Endothelial cell of umbilical vein (primary cell): ENCODE measurements around the gene PBX3. TPM values are rescaled to one million over a fixed set of nuclear protein-coding genes. Genes with fewer than 3 reads are reported as not detected.

Experiments used
- BruUV-seq: library from RNA; stranded (reverse); fragments of 400-500 nt; replicated peaks from 2 replicates; lab custom pipeline; 2021; lab: Mats Ljungman, UMichigan
- CTCF ChIA-PET: fragments of 300-600, 350-600 bp; sonication (Branson Sonifier 250); formaldehyde crosslinking; loops from one replicate; lab custom pipeline; 2021; ENCODE audit warnings: antibody characterized with exemption, inconsistent platforms; lab: Charles Lee
- POLR2A ChIA-PET: fragments of 300-600, 350-600 bp; sonication (Branson Sonifier 250); formaldehyde crosslinking; loops from one replicate; lab custom pipeline; 2021; ENCODE audit warnings: antibody characterized with exemption, inconsistent platforms; lab: Charles Lee
- DNase-seq: peaks from one replicate; pipeline ENCODE4 v3.0.0-alpha.2; 2011; ENCODE audit warnings: low read depth, low spot score
- FAIRE-seq: peaks from 2 replicates; lab custom pipeline; 2011; peaks lifted over from hg19 to GRCh38; lab: Jason Lieb, UNC
- H2AFZ ChIP-seq: 2 replicates; pipeline ENCODE4 v1.6.0; 2012; ENCODE audit warnings: low read depth, low read length, control low read depth, inconsistent platforms
- H3K27ac ChIP-seq: 2 replicates; pipeline ENCODE4 v1.5.1; 2011; ENCODE audit warnings: low read depth, mild to moderate bottlenecking, control low read depth, low read length, moderate library complexity; ENCODE audit not compliant: insufficient read depth
- H3K27me3 ChIP-seq, 2 experiments: 2 replicates each; pipeline versions ENCODE4 v1.6.0 to v1.6.1; 2011; ENCODE audit warnings: low read length in 2 of 2, mixed read lengths in 1 of 2; ENCODE audit not compliant: control insufficient read depth in 2 of 2, insufficient read depth in 2 of 2
- H3K36me3 ChIP-seq, 2 experiments: 2 replicates in 1 of 2; 3 replicates in 1 of 2; pipeline ENCODE4 v1.5.1; 2011; ENCODE audit warnings: low read length in 2 of 2, mild to moderate bottlenecking in 1 of 2, moderate library complexity in 1 of 2; ENCODE audit not compliant: control insufficient read depth in 2 of 2, insufficient read depth in 2 of 2; ENCODE audit errors: extremely low read depth in 1 of 2
- H3K4me1 ChIP-seq: 3 replicates; pipeline ENCODE4 v1.5.1; 2011; ENCODE audit warnings: mild to moderate bottlenecking, low read length; ENCODE audit not compliant: control insufficient read depth, insufficient read depth; ENCODE audit errors: extremely low read depth
- H3K4me2 ChIP-seq: 2 replicates; pipeline ENCODE4 v1.6.1; 2011; ENCODE audit warnings: low read length, control low read depth, mixed read lengths; ENCODE audit not compliant: insufficient read depth
- H3K4me3 ChIP-seq, 3 experiments: fragments of 200-600 bp in 1 of 3; sonication (generic), shearing (Covaris generic) in 1 of 3; replicated peaks in 1 of 3; 2 replicates each; pipeline ENCODE4 v1.5.1; 2011 to 2016; ENCODE audit warnings: control low read depth in 3 of 3, low read length in 3 of 3, mild to moderate bottlenecking in 2 of 3, inconsistent platforms in 1 of 3, low read depth in 1 of 3, moderate library complexity in 1 of 3; ENCODE audit not compliant: insufficient read depth in 1 of 3
- H3K79me2 ChIP-seq: 2 replicates; pipeline ENCODE4 v1.6.0; 2012; ENCODE audit warnings: low read length, inconsistent platforms; ENCODE audit not compliant: control insufficient read depth, insufficient read depth
- H3K9ac ChIP-seq: replicated peaks from 2 replicates; pipeline ENCODE3; 2011; ENCODE audit warnings: low read length, control low read depth; ENCODE audit not compliant: insufficient read depth; ENCODE audit errors: extremely low read depth
- H3K9me1 ChIP-seq: replicated peaks from 3 replicates; pipeline ENCODE4 v1.6.0; 2011; ENCODE audit warnings: mild to moderate bottlenecking, low read length; ENCODE audit not compliant: control insufficient read depth, insufficient read depth; ENCODE audit errors: extremely low read depth
- H3K9me3 ChIP-seq: replicated peaks from 2 replicates; pipeline ENCODE4 v1.5.1; 2012; ENCODE audit warnings: low read length, inconsistent platforms; ENCODE audit not compliant: control insufficient read depth, insufficient read depth
- H4K20me1 ChIP-seq: replicated peaks from 2 replicates; pipeline ENCODE3; 2011; ENCODE audit warnings: mild to moderate bottlenecking, low read length; ENCODE audit not compliant: control insufficient read depth, insufficient read depth; ENCODE audit errors: extremely low read depth
- EZH2 ChIP-seq: IDR thresholded peaks from 2 replicates; pipeline ENCODE4 v1.6.1; 2012; ENCODE audit warnings: borderline replicate concordance, low read depth, mild to moderate bottlenecking, moderate library complexity, low read length, inconsistent platforms; ENCODE audit not compliant: severe bottlenecking
- FOS ChIP-seq: IDR thresholded peaks from 2 replicates; pipeline ENCODE4 v1.6.1; 2011; ENCODE audit warnings: mild to moderate bottlenecking, low read length, moderate library complexity, borderline replicate concordance; ENCODE audit not compliant: insufficient read depth
- GATA2 ChIP-seq: IDR thresholded peaks from 2 replicates; pipeline ENCODE4 v1.7.0; 2011; ENCODE audit warnings: low read depth, mild to moderate bottlenecking, moderate library complexity, mixed read lengths, low read length; ENCODE audit not compliant: insufficient read length, insufficient read depth
- JUN ChIP-seq: IDR thresholded peaks from 2 replicates; pipeline ENCODE4 v1.6.1; 2011; ENCODE audit warnings: borderline replicate concordance, low read depth; ENCODE audit not compliant: insufficient read length, insufficient read depth
- MAX ChIP-seq: IDR thresholded peaks from 2 replicates; pipeline ENCODE4 v1.6.1; 2011; ENCODE audit not compliant: insufficient read depth, insufficient read length
- MYC ChIP-seq: IDR thresholded peaks from one replicate; pipeline ENCODE4 v1.6.1; 2011; ENCODE audit warnings: mild to moderate bottlenecking, low read depth, low read length
- POLR2A ChIP-seq: IDR thresholded peaks from 2 replicates; pipeline ENCODE4 v1.6.1; 2012; ENCODE audit warnings: low read depth, mild to moderate bottlenecking, control low read depth, low read length
- POLR2AphosphoS5 ChIP-seq: IDR thresholded peaks from 2 replicates; pipeline ENCODE4 v1.6.1; 2012; ENCODE audit warnings: low read depth, mild to moderate bottlenecking, control low read depth, low read length, moderate library complexity; ENCODE audit not compliant: insufficient read depth
- dilution Hi-C: fragments of 300-500 bp; cut with MboI; formaldehyde crosslinking; loops from one replicate; pipeline ENCODE4 v1.15.0; 2019; ENCODE audit warnings: low sequenced_read_pairs; ENCODE audit not compliant: extremely low pct_ligation_motif_present
- intact Hi-C: fragments of 100-400 bp; cut with micrococcal nuclease; formaldehyde crosslinking; loops from one replicate; pipeline ENCODE4 v1.10.0; 2022
- polyA plus RNA-seq, 4 experiments: library from polyadenylated mRNA; depleted of rRNA in 3 of 4; stranded (reverse) in 3 of 4; unstranded in 1 of 4; fragments of >200 nt; gene quantifications; 2 replicates each; pipeline versions ENCODE4 v1.2.1 to v1.2.3, GENCODE V29; 2011 to 2012; ENCODE audit warnings: missing spikeins in 1 of 4
- total RNA-seq: library from RNA; stranded (reverse); gene quantifications from 2 replicates; pipeline ENCODE4 v1.2.3, GENCODE V29; 2021
- TF ChIP-seq, protein P1 (sequence below), 2 donors: IDR thresholded peaks; 1 replicate in 1 of 2; 2 replicates in 1 of 2; pipeline ENCODE4 v1.5.1; 2011; ENCODE audit warnings: low read length in 2 of 2, mild to moderate bottlenecking in 2 of 2, moderate library complexity in 2 of 2, control low read depth in 1 of 2, inconsistent platforms in 1 of 2, low read depth in 1 of 2; ENCODE audit not compliant: insufficient read depth in 1 of 2; ENCODE audit errors: extremely low read depth in 1 of 2

The PBX3 gene
- total and polyA plus RNA-seq, 2 donors (not counting 3 experiments of a cell fraction or from before 2014, with no cell fraction given), result 18.8 to 42.0 TPM

DNA sequence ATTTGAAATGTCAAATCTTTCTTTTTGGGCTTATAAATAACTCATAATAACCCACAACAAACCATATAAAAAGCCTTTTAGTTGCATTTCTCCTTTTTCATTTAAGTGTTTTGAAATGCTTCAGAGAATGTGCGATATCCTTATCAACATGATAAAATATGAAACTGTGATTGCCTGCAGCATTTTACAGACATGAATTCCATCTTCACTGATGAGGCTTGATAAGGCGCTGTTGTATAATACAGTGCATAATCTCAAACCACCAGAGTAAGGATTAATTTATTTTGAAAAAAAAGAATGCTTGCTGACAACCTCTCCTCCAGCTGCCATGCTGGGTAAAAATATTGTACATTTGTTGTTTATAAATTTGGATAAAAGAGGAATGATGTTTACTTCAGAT, 216.8 kb downstream of the PBX3 start:
- no peak for FAIRE-seq
- H3K79me2 ChIP-seq, result no peaks in the 10 kb centered on the region
- intact Hi-C loops, result no loop called here

DNA sequence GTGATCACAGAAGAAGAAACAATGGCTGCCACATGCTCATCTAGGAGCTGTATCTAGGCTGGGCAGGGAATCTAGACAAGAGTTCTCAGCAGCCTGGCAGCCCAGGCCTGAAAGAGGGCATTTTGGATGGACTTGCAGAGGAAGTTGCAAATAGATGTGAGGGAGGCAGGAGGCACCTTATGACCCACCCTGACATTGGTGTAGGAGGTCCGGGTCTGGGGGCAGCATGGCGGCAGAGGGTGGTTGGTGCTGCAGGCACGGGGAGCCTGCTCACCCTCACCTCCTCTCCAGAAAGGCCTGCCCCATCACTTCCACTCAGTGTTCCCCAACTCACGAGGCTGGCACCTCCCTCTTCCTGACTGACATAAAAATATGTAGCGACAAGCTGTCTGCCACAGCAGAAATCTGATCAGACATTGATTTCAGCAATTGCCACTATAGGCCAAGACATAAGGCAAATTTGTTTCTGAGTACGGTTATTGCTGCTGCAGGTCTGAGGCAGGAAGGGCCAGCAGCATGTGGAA, 217.6 kb downstream of the PBX3 start:
- Histone ChIP-seq H4K20me1 (no peaks in the 10 kb centered on the region), H3K9me1 (no peaks in the 10 kb centered on the region), H3K27me3 (no peaks in the 10 kb centered on the region), H3K4me3 (no peak overlapping the region), H3K4me1 (no peaks in the 10 kb centered on the region), H3K9me3 (no peaks in the 10 kb centered on the region), H3K36me3 (peaks cover 8 to 9% of the 10 kb centered on the region in 2 experiments), H3K27ac (no peak overlapping the region), H3K4me2 (no peak overlapping the region), H3K9ac (no peak overlapping the region), H2AFZ (no peak overlapping the region), H3K79me2 (no peaks in the 10 kb centered on the region)
- TF ChIP-seq POLR2A, result no peak
- no peak for TF ChIP-seq FOS
- TF ChIP-seq POLR2AphosphoS5, result no peak
- TF ChIP-seq JUN, result no peak
- TF ChIP-seq, protein P1, sequence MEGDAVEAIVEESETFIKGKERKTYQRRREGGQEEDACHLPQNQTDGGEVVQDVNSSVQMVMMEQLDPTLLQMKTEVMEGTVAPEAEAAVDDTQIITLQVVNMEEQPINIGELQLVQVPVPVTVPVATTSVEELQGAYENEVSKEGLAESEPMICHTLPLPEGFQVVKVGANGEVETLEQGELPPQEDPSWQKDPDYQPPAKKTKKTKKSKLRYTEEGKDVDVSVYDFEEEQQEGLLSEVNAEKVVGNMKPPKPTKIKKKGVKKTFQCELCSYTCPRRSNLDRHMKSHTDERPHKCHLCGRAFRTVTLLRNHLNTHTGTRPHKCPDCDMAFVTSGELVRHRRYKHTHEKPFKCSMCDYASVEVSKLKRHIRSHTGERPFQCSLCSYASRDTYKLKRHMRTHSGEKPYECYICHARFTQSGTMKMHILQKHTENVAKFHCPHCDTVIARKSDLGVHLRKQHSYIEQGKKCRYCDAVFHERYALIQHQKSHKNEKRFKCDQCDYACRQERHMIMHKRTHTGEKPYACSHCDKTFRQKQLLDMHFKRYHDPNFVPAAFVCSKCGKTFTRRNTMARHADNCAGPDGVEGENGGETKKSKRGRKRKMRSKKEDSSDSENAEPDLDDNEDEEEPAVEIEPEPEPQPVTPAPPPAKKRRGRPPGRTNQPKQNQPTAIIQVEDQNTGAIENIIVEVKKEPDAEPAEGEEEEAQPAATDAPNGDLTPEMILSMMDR (IDR thresholded peaks at IDR 0.05; ENCODE audit: extremely low read depth in 1 of 2, insufficient read depth in 1 of 2, low read depth in 1 of 2, low read length in 2 of 2), result no peak
- no peak for TF ChIP-seq EZH2
- no peak for TF ChIP-seq GATA2
- FAIRE-seq, result no peak
- DNase-seq, result no peak
- dilution Hi-C loops, result no loop called here
- ChIA-PET POLR2A (no interaction called here), CTCF (no interaction called here)
- intact Hi-C loops, result no loop called here
- no TSS peak for BruUV-seq

More for the DNA sequence above, 216.8 kb downstream of the PBX3 start:
- Histone ChIP-seq H2AFZ (no peak overlapping the region), H3K27me3 (no peaks in the 10 kb centered on the region), H3K27ac (no peak overlapping the region), H3K9ac (no peak overlapping the region), H3K4me3 (no peak overlapping the region), H4K20me1 (no peaks in the 10 kb centered on the region), H3K9me3 (no peaks in the 10 kb centered on the region), H3K36me3 (peaks cover 8 to 9% of the 10 kb centered on the region in 2 experiments), H3K9me1 (no peaks in the 10 kb centered on the region), H3K4me1 (no peaks in the 10 kb centered on the region), H3K4me2 (no peak overlapping the region)
- ChIA-PET CTCF (no interaction called here), POLR2A (no interaction called here)
- no peak for DNase-seq
- TF ChIP-seq MAX, result no peak
- no peak for TF ChIP-seq MYC
- no peak for TF ChIP-seq GATA2
- TF ChIP-seq JUN, result no peak
- no peak for TF ChIP-seq POLR2A
- dilution Hi-C loops, result no loop called here
- no TSS peak for BruUV-seq
